ENCODE measurements around the gene TNPO1.

GRCh38 chr5:72925336-72926010, 109.0 kb downstream of the TNPO1 start:
- TF ChIP-seq CTCF (IDR thresholded peaks at IDR 0.05; ENCODE audit: low read length) = no peak
- TF ChIP-seq EZH2 (optimal IDR thresholded peaks at IDR 0.05; ENCODE audit: low read depth, low read length) = no peak
- no peak for TF ChIP-seq EZH2phosphoT487 (IDR thresholded peaks at IDR 0.05; ENCODE audit: low read length)
